Stimulated activated memory B cell treated with anti-CD40 and anti-IgM and Interleukin-4, amounts not matched to agents 10 μg/mL and 1 μg/mL and 100 μg/mL, for 72 hours (primary cell): ENCODE data around the gene TENM4.

Experiments
- ATAC-seq: fragments of 150-1000 bp; cut with Tn5 transposase; 2 replicates; pipeline ENCODE4 v1.10.0; 2021
- H3K27ac Mint-ChIP-seq: one replicate; pipeline ENCODE4 v1.8.0; 2022; ENCODE audit warnings: mild to moderate bottlenecking, mixed read lengths
- H3K27me3 Mint-ChIP-seq: one replicate; pipeline ENCODE4 v1.8.0; 2022; ENCODE audit warnings: mixed read lengths
- H3K36me3 Mint-ChIP-seq: one replicate; pipeline ENCODE4 v1.8.0; 2022; ENCODE audit warnings: mixed read lengths
- H3K4me1 Mint-ChIP-seq: one replicate; pipeline ENCODE4 v1.8.0; 2022; ENCODE audit warnings: mixed read lengths
- H3K4me3 Mint-ChIP-seq: one replicate; pipeline ENCODE4 v1.8.0; 2022; ENCODE audit warnings: mild to moderate bottlenecking, moderate library complexity, mixed read lengths
- H3K9me3 Mint-ChIP-seq: one replicate; pipeline ENCODE4 v1.8.0; 2022; ENCODE audit warnings: mixed read lengths

TENM4 gene

GRCh38 chr11:79461666-79462645, 21.1 kb upstream of the TENM4 start:
- no peaks in the 10 kb centered on the region for H3K4me1 Mint-ChIP-seq
- H3K4me3 Mint-ChIP-seq = no peak overlapping the region
- H3K27ac Mint-ChIP-seq = no peak overlapping the region
- no peaks in the 10 kb centered on the region for H3K9me3 Mint-ChIP-seq
- no peaks in the 10 kb centered on the region for H3K36me3 Mint-ChIP-seq
- no peak for ATAC-seq
- H3K27me3 Mint-ChIP-seq = peaks cover 5% of the 10 kb centered on the region

- peak; percentile 56 for ATAC-seq
These were observed 20.3 kb upstream of the TENM4 start for GRCh38 chr11:79461144-79461543.

DNA sequence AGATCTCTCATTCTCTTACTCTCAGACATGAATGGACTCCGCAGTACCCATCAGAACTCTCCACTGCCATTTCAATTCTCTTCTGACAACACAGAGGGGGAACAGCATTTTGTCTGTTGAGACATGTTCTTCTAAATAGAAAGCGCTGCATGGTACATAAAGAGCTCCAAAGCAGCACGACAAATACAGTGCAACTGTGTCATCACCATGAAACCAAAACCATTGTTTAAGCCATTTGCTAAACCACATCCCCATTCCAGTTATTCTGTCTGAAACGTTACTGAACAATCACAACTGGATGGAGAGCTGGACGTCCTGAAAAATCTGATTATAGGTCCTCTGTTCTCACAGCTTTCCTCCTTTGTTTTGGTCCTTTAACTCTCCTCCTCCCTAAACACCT, 17.9 kb upstream of the TENM4 start:
- Mint-ChIP-seq H3K4me1 (no peaks in the 10 kb centered on the region), H3K27ac (no peak overlapping the region), H3K36me3 (no peaks in the 10 kb centered on the region), H3K9me3 (no peaks in the 10 kb centered on the region), H3K27me3 (peaks cover 33% of the 10 kb centered on the region), H3K4me3 (no peak overlapping the region)
- no peak for ATAC-seq

More at GRCh38 chr11:79461144-79461543, 20.3 kb upstream of the TENM4 start:
- H3K27me3 Mint-ChIP-seq = peaks cover 13% of the 10 kb centered on the region
- H3K4me3 Mint-ChIP-seq = no peak overlapping the region
- H3K36me3 Mint-ChIP-seq = no peaks in the 10 kb centered on the region
- no peak overlapping the region for H3K27ac Mint-ChIP-seq
- H3K9me3 Mint-ChIP-seq = no peaks in the 10 kb centered on the region
- H3K4me1 Mint-ChIP-seq = no peaks in the 10 kb centered on the region

- no peak for ATAC-seq
- Mint-ChIP-seq H3K4me3 (no peak overlapping the region), H3K27ac (no peak overlapping the region), H3K9me3 (no peaks in the 10 kb centered on the region), H3K36me3 (no peaks in the 10 kb centered on the region), H3K4me1 (no peaks in the 10 kb centered on the region), H3K27me3 (peaks cover 50% of the 10 kb centered on the region)
These were observed 15.7 kb upstream of the TENM4 start for GRCh38 chr11:79456501-79456900.

GRCh38 chr11:79453617-79454016, 12.8 kb upstream of the TENM4 start:
- Mint-ChIP-seq H3K4me3 (no peak overlapping the region), H3K9me3 (no peaks in the 10 kb centered on the region), H3K36me3 (no peaks in the 10 kb centered on the region), H3K27me3 (peaks cover 52% of the 10 kb centered on the region), H3K27ac (no peak overlapping the region), H3K4me1 (no peaks in the 10 kb centered on the region)
- no peak for ATAC-seq

- Mint-ChIP-seq H3K27ac (no peak overlapping the region), H3K4me1 (no peaks in the 10 kb centered on the region), H3K36me3 (no peaks in the 10 kb centered on the region), H3K9me3 (peaks cover 3% of the 10 kb centered on the region), H3K27me3 (peaks cover 22% of the 10 kb centered on the region), H3K4me3 (no peak overlapping the region)
- no peak for ATAC-seq
These were observed 8.2 kb upstream of the TENM4 start for GRCh38 chr11:79449040-79449439.

- H3K9me3 Mint-ChIP-seq = peaks cover 3% of the 10 kb centered on the region
- no peak for ATAC-seq
- H3K36me3 Mint-ChIP-seq = no peaks in the 10 kb centered on the region
- no peak overlapping the region for H3K27ac Mint-ChIP-seq
- no peaks in the 10 kb centered on the region for H3K4me1 Mint-ChIP-seq
- no peak overlapping the region for H3K4me3 Mint-ChIP-seq
- peaks cover 9% of the 10 kb centered on the region for H3K27me3 Mint-ChIP-seq
These were observed 6.4 kb upstream of the TENM4 start for GRCh38 chr11:79447038-79447786.

GRCh38 chr11:79444923-79445322, 4.1 kb upstream of the TENM4 start:
- H3K4me3 Mint-ChIP-seq = no peak overlapping the region
- no peaks in the 10 kb centered on the region for H3K36me3 Mint-ChIP-seq
- no peak for ATAC-seq
- peaks cover 3% of the 10 kb centered on the region for H3K9me3 Mint-ChIP-seq
- no peak overlapping the region for H3K27ac Mint-ChIP-seq
- no peaks in the 10 kb centered on the region for H3K27me3 Mint-ChIP-seq
- H3K4me1 Mint-ChIP-seq = peaks cover 13% of the 10 kb centered on the region

- Mint-ChIP-seq H3K36me3 (no peaks in the 10 kb centered on the region), H3K4me3 (peak overlapping the region; percentile 77), H3K27ac (peak overlapping the region; percentile 52), H3K27me3 (peaks cover 22% of the 10 kb centered on the region), H3K9me3 (no peaks in the 10 kb centered on the region), H3K4me1 (peaks cover 39% of the 10 kb centered on the region)
- no peak for ATAC-seq
These were observed 638 bp upstream of the TENM4 start for GRCh38 chr11:79441461-79441875.

DNA sequence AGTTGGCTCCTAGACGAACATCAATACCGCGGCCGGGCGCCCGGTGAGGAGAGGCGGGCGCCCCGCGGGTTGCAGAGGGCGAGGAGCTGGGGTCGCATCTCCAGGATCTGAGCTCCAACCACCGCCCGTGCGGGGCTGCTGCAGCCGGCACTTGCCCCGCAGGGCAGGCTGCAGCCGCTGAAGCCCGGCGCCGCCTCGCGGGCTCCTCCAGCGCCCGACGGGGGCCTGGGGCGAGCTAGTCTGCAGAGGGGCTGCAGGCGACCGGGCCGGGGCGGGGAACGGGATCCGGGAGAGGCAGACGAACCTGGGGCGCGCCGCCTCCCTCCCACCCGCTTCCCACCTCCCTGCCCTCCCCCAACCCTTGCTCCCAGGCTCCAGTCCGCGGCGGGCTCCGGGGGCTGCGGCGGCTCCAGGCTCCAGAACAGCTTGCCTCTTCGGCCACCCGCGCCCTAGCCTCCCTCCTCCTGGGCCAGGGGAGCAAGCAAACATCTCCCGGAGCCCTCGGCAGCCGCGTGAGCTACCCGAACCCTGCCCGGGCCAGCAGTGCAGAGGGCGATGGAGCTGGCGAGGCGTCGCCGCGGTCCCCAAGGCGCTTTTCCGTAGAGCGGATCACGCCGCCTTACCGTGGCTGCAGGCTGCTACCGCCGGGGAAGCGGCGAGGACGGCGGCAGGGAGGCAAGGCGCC, 802 bp downstream of the TENM4 start:
- ATAC-seq = peak; percentile 5
- Mint-ChIP-seq H3K27ac (peak overlapping the region; percentile 52), H3K27me3 (peaks cover 36% of the 10 kb centered on the region), H3K9me3 (no peaks in the 10 kb centered on the region), H3K4me1 (peaks cover 41% of the 10 kb centered on the region), H3K36me3 (no peaks in the 10 kb centered on the region), H3K4me3 (peak overlapping the region; percentile 77)

- Mint-ChIP-seq H3K9me3 (no peaks in the 10 kb centered on the region), H3K4me3 (peak overlapping the region; percentile 48), H3K27me3 (peaks cover 41% of the 10 kb centered on the region), H3K36me3 (no peaks in the 10 kb centered on the region), H3K4me1 (peaks cover 42% of the 10 kb centered on the region), H3K27ac (no peak overlapping the region)
- ATAC-seq = no peak
These were observed 1.4 kb downstream of the TENM4 start for GRCh38 chr11:79439410-79439885.

DNA sequence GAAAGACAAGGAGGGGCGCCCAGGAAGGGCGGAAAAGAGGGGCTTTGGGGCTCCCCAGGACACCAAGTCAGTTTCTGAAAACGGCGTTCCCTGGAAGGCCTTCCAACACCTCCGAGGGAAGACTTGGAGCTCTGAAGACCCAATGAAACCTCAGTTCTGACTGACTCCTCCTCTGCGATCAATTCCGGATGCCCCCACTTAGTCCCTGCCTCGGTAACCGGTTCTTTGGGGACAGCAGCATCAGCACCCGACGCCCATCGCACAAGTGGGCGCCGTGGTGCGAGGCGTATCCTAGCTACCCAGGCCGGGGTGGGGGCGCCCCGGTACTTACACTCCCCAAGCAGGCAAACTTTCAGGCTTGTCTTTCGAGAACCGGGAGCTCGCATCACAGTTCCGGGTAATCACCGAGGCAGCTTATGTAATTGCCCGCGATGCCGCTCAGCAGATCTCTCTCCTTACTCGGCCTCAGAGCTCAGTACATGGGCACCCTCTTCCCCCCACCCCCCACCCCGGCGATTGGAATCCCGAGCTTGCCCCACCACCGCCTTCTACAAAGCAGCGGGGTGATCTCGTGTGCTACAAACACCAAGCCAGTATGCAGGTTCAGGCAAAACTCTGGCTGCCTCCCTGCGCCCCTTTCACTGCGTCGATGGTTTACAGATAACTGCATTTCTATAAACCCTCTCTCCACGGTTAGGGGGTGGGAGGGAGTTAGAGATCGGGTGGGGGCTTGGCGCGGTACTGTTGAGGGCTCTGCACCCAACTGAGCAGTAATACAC, 2.0 kb downstream of the TENM4 start:
- peak overlapping the region; percentile 19 for H3K27ac Mint-ChIP-seq
- no peaks in the 10 kb centered on the region for H3K9me3 Mint-ChIP-seq
- H3K36me3 Mint-ChIP-seq = no peaks in the 10 kb centered on the region
- H3K4me1 Mint-ChIP-seq = peaks cover 48% of the 10 kb centered on the region
- H3K4me3 Mint-ChIP-seq = peak overlapping the region; percentile 75
- H3K27me3 Mint-ChIP-seq = peaks cover 48% of the 10 kb centered on the region
- ATAC-seq = no peak

GRCh38 chr11:79437981-79438630, 2.7 kb downstream of the TENM4 start:
- peaks cover 48% of the 10 kb centered on the region for H3K4me1 Mint-ChIP-seq
- no peak for ATAC-seq
- peak overlapping the region; percentile 75 for H3K4me3 Mint-ChIP-seq
- no peaks in the 10 kb centered on the region for H3K9me3 Mint-ChIP-seq
- H3K36me3 Mint-ChIP-seq = no peaks in the 10 kb centered on the region
- H3K27ac Mint-ChIP-seq = peak overlapping the region; percentile 19
- peaks cover 55% of the 10 kb centered on the region for H3K27me3 Mint-ChIP-seq
